ENCODE data around the gene CYP26A1.
A peak's percentile ranks its signal among the peaks of the same experiment; 100 is the strongest.

CYP26A1 gene

GRCh38 chr10:93032809-93033137 is 40.9 kb upstream of the CYP26A1 start:
- TF ChIP-seq CTCF (IDR thresholded peaks at IDR 0.05; ENCODE audit: low read depth, low read length): no peak
- H3K4me3 ChIP-seq (replicated peaks in 1 of 2; ENCODE audit: low read depth in 2 of 2, low read length in 2 of 2): no peak overlapping the region
- no peak for DNase-seq (ENCODE audit: low read depth in 2 of 2)

- peak; percentile 13 to 46 for DNase-seq (ENCODE audit: low read depth in 2 of 2)
- TF ChIP-seq CTCF (IDR thresholded peaks at IDR 0.05; ENCODE audit: low read depth, low read length): no peak
- no peak overlapping the region for H3K4me3 ChIP-seq (replicated peaks in 1 of 2; ENCODE audit: low read depth in 2 of 2, low read length in 2 of 2)
Measured at GRCh38 chr10:93034426-93034825, 39.3 kb upstream of the CYP26A1 start.

GRCh38 chr10:93039110-93039509 is 34.6 kb upstream of the CYP26A1 start:
- peak in 1 of 2 donors; percentile 70 for DNase-seq (ENCODE audit: low read depth in 2 of 2)
- no peak overlapping the region for H3K4me3 ChIP-seq (replicated peaks in 1 of 2; ENCODE audit: low read depth in 2 of 2, low read length in 2 of 2)
- TF ChIP-seq CTCF (IDR thresholded peaks at IDR 0.05; ENCODE audit: low read depth, low read length): no peak

GRCh38 chr10:93039721-93040120 is 34.0 kb upstream of the CYP26A1 start:
- no peak overlapping the region for H3K4me3 ChIP-seq (replicated peaks in 1 of 2; ENCODE audit: low read depth in 2 of 2, low read length in 2 of 2)
- TF ChIP-seq CTCF (IDR thresholded peaks at IDR 0.05; ENCODE audit: low read depth, low read length): peak; percentile 61
- peak; percentile 64 to 74 for DNase-seq (ENCODE audit: low read depth in 2 of 2)

- TF ChIP-seq CTCF (IDR thresholded peaks at IDR 0.05; ENCODE audit: low read depth, low read length): no peak
- H3K4me3 ChIP-seq (replicated peaks in 1 of 2; ENCODE audit: low read depth in 2 of 2, low read length in 2 of 2): no peak overlapping the region
- DNase-seq (ENCODE audit: low read depth in 2 of 2): no peak
Measured at GRCh38 chr10:93054486-93054885, 19.2 kb upstream of the CYP26A1 start.

GRCh38 chr10:93058139-93058538 is 15.6 kb upstream of the CYP26A1 start:
- no peak for DNase-seq (ENCODE audit: low read depth in 2 of 2)
- TF ChIP-seq CTCF (IDR thresholded peaks at IDR 0.05; ENCODE audit: low read depth, low read length): no peak
- H3K4me3 ChIP-seq (replicated peaks in 1 of 2; ENCODE audit: low read depth in 2 of 2, low read length in 2 of 2): no peak overlapping the region

Measured in cardiac fibroblast (primary cell).